ENCODE measurements around the gene RALB. TPM values are rescaled to one million over a fixed set of nuclear protein-coding genes. Genes with fewer than 3 reads are reported as not detected.

RALB gene
- total RNA-seq, 1 experiment from 2014 or later = 24.6 TPM

DNA sequence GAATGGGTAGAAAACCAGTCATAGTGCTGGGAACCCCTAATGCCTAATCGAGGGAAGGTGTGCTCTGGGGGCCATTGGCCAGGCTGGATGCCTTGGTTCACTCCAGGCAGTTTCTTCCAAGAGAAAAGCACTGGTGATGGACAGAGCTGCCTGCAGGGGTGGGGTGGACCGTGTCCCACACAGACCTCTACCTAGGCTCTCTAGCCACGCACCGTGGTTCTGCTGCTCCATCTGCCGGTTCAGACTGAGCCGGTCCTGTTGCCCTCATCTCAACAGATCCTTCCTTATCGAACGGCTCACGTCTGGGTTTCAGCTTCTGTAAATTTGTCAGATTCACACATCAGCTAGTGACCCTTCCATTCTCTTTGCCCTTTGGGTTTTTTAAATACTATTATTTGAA, 46.4 kb downstream of the RALB start:
- Mint-ChIP-seq H3K36me3 (ENCODE audit: insufficient read depth in 1 of 3, low read depth in 3 of 3) (peaks cover 0 to 9% (median 5%) of the 10 kb centered on the region in 3 experiments; a peak in 4 of 7 replicates), H3K27me3 (ENCODE audit: low read depth) (peaks cover 11% of the 10 kb centered on the region), H3K4me1 (peaks cover 18 to 19% of the 10 kb centered on the region in 2 experiments), H3K4me3 (no peak overlapping the region), H3K9me3 (no peaks in the 10 kb centered on the region), H3K27ac (no peak overlapping the region)
- Histone ChIP-seq H2AFZ (ENCODE audit: low read length) (no peak overlapping the region), H3T11ph (ENCODE audit: low read length) (no peak overlapping the region), H4K91ac (ENCODE audit: insufficient read length, low read depth, low read length) (no peak overlapping the region), H3K27me3 (ENCODE audit: insufficient read depth, low read length) (no peaks in the 10 kb centered on the region), H2BK120ac (ENCODE audit: low read depth, low read length, poor library complexity, severe bottlenecking) (no peak overlapping the region), H3K14ac (ENCODE audit: insufficient read depth, low read length) (no peak overlapping the region), H2BK20ac (ENCODE audit: low read depth, low read length, poor library complexity, severe bottlenecking) (no peak overlapping the region), H3K23ac (ENCODE audit: insufficient read length, low read depth, low read length) (no peak overlapping the region), H3K4ac (ENCODE audit: low read depth, low read length) (no peak overlapping the region), H3K79me1 (ENCODE audit: insufficient read depth, low read depth, low read length, poor library complexity, severe bottlenecking) (no peaks in the 10 kb centered on the region), H3K4me2 (ENCODE audit: insufficient read depth, insufficient read length, low read length) (no peak overlapping the region), H4K20me1 (ENCODE audit: control insufficient read depth, insufficient read depth, insufficient read length) (no peaks in the 10 kb centered on the region), H4K5ac (ENCODE audit: insufficient read length, low read depth, low read length) (no peak overlapping the region), H4K8ac (replicated peaks; ENCODE audit: insufficient read length, low read depth, low read length) (no peak overlapping the region), H2BK15ac (ENCODE audit: low read depth, low read length) (no peak overlapping the region), H3K79me2 (ENCODE audit: insufficient read depth, low read length) (no peaks in the 10 kb centered on the region), H3K56ac (ENCODE audit: insufficient read length, low read depth, low read length) (no peak overlapping the region), H3K18ac (ENCODE audit: insufficient read length, low read depth, low read length) (no peak overlapping the region), H3K23me2 (ENCODE audit: insufficient read length, low read depth, low read length, poor library complexity, severe bottlenecking) (no peaks in the 10 kb centered on the region), H2BK5ac (ENCODE audit: insufficient read length, low read length) (no peak overlapping the region), H2AK5ac (ENCODE audit: insufficient read length, low read length) (no peak overlapping the region), H3K4me1 (ENCODE audit: insufficient read depth, low read length) (no peaks in the 10 kb centered on the region), H3K9me3 (ENCODE audit: control insufficient read depth, low read depth, low read length) (no peaks in the 10 kb centered on the region), H3K9ac (ENCODE audit: extremely low read depth, insufficient read length, low read length) (no peak overlapping the region), H2BK12ac (ENCODE audit: insufficient read length, low read depth, low read length) (no peak overlapping the region), H3K27ac (ENCODE audit: insufficient read length, low read depth, low read length) (no peak overlapping the region)
- no peak for DNase-seq
- TF ChIP-seq, protein P1, sequence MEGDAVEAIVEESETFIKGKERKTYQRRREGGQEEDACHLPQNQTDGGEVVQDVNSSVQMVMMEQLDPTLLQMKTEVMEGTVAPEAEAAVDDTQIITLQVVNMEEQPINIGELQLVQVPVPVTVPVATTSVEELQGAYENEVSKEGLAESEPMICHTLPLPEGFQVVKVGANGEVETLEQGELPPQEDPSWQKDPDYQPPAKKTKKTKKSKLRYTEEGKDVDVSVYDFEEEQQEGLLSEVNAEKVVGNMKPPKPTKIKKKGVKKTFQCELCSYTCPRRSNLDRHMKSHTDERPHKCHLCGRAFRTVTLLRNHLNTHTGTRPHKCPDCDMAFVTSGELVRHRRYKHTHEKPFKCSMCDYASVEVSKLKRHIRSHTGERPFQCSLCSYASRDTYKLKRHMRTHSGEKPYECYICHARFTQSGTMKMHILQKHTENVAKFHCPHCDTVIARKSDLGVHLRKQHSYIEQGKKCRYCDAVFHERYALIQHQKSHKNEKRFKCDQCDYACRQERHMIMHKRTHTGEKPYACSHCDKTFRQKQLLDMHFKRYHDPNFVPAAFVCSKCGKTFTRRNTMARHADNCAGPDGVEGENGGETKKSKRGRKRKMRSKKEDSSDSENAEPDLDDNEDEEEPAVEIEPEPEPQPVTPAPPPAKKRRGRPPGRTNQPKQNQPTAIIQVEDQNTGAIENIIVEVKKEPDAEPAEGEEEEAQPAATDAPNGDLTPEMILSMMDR (conservative IDR thresholded peaks at IDR 0.05) = peak; percentile 55
- WGBS (ENCODE audit: extremely low coverage, insufficient read length, low lambda C conversion rate) = no CpG with 5 or more reads among the region's 9 CpGs

Data from H9 (cell line).